ENCODE measurements around the gene COBL.

The COBL gene

DNA sequence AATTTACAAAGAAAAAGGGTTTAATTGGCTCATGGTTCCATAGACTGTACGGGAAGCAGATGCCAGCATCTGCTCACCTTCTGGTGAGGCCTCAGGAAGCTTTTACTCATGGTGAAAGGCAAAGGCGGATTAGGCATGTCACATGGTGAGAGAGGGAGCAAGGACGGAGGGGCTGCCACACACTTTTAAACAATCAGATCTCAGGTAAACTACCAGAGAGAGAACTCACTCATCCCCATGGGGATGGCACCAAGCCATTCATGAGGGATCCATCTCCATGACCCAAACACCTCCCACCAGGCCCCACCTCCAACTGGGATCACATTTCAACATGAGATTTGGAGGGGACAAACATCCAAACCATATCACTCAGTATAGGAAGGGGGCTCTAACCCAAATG is 183.9 kb downstream of the COBL start:
- H3K4me3 ChIP-seq (ENCODE audit: low read length) = no peak overlapping the region
- TF ChIP-seq, protein P1, sequence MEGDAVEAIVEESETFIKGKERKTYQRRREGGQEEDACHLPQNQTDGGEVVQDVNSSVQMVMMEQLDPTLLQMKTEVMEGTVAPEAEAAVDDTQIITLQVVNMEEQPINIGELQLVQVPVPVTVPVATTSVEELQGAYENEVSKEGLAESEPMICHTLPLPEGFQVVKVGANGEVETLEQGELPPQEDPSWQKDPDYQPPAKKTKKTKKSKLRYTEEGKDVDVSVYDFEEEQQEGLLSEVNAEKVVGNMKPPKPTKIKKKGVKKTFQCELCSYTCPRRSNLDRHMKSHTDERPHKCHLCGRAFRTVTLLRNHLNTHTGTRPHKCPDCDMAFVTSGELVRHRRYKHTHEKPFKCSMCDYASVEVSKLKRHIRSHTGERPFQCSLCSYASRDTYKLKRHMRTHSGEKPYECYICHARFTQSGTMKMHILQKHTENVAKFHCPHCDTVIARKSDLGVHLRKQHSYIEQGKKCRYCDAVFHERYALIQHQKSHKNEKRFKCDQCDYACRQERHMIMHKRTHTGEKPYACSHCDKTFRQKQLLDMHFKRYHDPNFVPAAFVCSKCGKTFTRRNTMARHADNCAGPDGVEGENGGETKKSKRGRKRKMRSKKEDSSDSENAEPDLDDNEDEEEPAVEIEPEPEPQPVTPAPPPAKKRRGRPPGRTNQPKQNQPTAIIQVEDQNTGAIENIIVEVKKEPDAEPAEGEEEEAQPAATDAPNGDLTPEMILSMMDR (conservative IDR thresholded peaks at IDR 0.05; ENCODE audit: low read length) = no peak
- no peak for DNase-seq (ENCODE audit: low read depth)

DNA sequence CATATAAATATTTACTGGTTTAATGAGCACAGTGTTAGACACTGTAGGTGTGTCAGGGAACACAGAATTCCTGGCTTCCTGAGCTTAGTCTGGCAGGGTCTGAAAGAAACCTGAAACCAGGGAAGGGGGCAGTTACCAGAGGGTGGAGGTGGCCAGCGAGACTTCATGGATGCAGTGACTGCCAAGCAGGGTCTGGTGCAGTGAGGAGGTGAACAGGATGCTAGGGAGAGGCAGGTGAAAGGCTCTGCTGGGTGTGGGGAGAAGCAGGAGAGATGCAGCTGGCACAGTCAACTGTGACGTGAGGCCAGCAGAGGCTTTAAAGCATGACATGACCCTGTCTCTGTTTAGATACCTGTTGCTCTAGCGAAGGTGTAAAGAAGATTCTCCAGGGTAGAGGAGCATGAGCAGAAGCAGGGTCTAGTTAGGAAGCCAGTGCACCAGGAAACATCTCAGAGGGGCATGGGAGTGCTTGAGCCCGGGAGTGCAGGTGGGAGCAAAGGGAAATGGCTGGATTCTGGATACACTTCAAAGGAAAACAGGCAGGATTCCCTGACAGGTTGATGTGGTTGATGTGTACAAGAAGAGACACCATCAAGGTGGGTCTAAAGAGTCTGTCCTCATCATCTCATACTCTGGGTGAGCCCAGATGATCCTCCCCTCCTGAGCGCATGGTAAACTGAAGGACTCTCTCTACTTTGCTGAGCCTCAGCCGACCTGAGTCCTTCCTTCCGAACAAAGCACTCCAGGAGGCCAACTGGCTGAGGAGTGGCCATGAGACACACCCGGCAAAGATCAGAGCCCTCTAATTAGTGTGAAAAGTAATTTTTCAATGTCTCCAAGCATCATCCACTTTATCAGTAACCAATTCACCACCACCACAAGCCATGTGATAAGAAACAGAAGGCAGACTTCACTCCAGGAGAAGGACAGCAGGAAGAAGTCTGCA is 186.8 kb downstream of the COBL start:
- TF ChIP-seq, protein P1 (conservative IDR thresholded peaks at IDR 0.05; ENCODE audit: low read length) = no peak
- no peak for DNase-seq (ENCODE audit: low read depth)
- H3K4me3 ChIP-seq (ENCODE audit: low read length) = no peak overlapping the region

DNA sequence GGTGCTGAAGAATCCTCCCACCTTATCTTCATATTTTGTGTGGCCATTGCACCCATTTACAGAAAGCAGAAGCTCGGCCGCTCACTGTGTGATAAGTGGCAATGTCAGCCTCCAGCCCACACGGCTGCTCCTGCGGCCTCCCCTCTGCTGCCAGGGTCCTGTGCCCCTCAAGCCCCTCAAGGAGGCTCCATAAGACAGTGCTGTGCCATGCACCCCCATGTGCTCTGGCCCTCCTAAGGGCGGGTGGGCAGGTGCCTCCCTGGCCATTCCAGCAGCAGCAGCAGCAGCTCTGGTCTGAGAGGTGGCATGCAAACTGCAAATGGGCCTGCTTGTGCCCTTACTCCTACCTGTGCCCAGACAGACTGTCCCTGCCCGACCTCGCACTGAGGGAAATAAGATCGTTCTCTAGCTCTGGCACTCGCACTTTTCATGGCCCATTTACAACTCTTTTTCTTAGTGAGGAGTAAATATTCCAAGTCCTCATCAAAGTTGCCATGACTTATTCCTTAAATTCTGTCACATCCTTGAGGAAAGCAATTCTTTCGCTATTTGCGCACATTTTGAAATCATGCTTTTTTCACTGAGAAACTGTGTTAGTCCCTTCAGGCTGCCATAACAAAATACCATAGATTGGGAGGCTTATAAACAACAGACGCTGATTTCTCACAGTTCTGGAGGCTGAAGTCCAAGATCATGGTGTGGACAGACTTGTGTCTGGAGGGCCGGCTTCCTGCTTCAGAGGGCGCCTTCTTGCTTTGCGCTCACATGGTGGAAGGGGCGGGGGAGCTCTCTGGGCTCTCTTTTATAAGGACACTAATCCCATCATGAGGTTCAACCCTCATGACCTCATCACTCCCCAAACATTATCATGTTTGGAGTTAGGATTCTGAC is 187.8 kb downstream of the COBL start:
- DNase-seq (ENCODE audit: low read depth) = no peak
- TF ChIP-seq, protein P1 (conservative IDR thresholded peaks at IDR 0.05; ENCODE audit: low read length) = no peak
- H3K4me3 ChIP-seq (ENCODE audit: low read length) = no peak overlapping the region

DNA sequence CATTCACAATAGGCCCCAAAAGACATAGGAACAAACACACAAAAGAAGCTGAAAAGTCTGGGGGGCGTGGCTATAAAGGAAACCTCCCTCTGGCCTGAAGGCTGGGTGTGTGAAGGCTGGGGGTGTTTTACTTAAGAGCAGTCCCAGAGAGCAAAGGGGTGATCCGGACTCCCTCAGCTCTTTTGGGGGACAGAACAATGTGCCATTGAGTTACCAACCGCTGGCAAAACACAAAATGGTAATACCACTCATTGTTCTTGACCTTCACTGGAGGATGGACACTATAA is 189.0 kb downstream of the COBL start:
- TF ChIP-seq, protein P1 (conservative IDR thresholded peaks at IDR 0.05; ENCODE audit: low read length) = no peak
- no peak for DNase-seq (ENCODE audit: low read depth)
- no peak overlapping the region for H3K4me3 ChIP-seq (ENCODE audit: low read length)

DNA sequence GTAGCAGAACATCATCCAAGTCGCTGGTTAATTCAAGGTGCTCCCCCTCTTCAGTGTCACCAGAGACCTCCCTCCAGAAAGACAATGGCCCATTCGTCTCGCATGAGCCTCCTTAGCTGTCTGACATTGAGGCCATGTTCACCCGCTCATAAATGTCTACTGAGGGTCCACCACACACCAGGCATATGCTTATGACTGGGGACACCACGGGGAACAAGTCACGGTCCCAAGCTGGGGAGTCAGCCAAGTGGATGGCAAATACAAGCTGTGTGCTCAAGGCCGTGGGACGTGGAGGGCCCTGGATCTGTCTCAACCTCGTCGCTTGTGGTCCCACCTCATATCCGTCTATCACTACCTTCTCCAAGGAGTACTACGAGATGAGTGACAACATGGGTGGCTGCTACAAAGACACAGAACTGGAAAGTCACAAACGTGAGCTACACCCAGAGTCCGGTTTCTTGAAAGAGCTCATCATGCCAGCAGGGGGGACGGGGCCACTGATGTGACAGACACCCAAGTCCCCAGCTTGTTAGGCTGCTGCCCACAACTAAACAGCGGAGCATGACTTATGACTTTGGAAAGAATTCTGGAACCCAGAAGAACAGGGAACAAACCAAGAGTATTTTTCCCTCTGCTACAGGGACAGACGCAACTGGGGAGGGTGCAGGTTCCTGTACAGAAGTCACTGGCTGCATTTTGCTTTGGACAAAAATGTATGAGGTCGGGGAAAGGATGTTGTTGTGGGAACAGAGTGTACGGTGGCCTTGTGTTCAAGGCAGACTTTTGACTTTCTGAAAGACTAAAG is 189.6 kb downstream of the COBL start:
- DNase-seq (ENCODE audit: low read depth) = no peak
- TF ChIP-seq, protein P1 (conservative IDR thresholded peaks at IDR 0.05; ENCODE audit: low read length) = no peak
- H3K4me3 ChIP-seq (ENCODE audit: low read length) = no peak overlapping the region

DNA sequence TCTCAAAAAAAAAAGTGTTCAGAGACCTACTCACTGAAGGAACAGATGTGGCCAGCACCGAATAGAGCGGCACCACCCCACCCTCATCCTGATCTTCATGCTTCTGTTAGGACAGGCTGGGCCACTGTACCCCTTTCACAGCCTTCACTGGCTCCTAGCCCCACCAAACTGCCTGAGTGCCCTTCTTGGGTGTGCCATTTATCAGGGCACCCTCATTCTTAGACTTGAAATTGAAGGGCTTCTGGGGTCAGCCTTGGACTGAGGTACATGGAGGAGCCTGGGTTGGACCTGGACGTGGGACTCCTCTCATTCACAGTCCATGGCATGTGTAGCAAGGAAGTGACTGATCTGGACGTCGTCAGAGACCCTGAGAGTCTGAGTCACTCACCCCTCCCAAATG is 190.3 kb downstream of the COBL start:
- TF ChIP-seq, protein P1 (conservative IDR thresholded peaks at IDR 0.05; ENCODE audit: low read length) = no peak
- H3K4me3 ChIP-seq (ENCODE audit: low read length) = no peak overlapping the region
- no peak for DNase-seq (ENCODE audit: low read depth)
